Astrocyte (in vitro differentiated cells and primary cell): ENCODE results near the gene CEACAM5. TPM values are rescaled to one million over a fixed set of nuclear protein-coding genes. Genes with fewer than 3 reads are reported as not detected.
A peak's percentile ranks its signal among the peaks of the same experiment; 100 is the strongest.

Experiments
- DNase-seq: peaks from one replicate; pipeline ENCODE4 v3.0.0-alpha.2; 2010; ENCODE audit warnings: low read depth
- FAIRE-seq: peaks from 2 replicates; lab custom pipeline; 2011; peaks lifted over from hg19 to GRCh38; lab: Jason Lieb, UNC
- H2AFZ ChIP-seq: 2 replicates; pipeline ENCODE4 v1.6.0; 2012; ENCODE audit warnings: low read depth, low read length, inconsistent platforms
- H3K27ac ChIP-seq: 2 replicates; pipeline ENCODE4 v1.5.1; 2011; ENCODE audit warnings: low read depth, low read length, inconsistent platforms
- H3K27me3 ChIP-seq: 2 replicates; pipeline ENCODE4 v1.6.0; 2011; ENCODE audit warnings: low read length, inconsistent platforms; ENCODE audit not compliant: insufficient read depth
- H3K36me3 ChIP-seq: 2 replicates; pipeline ENCODE4 v1.5.1; 2011; ENCODE audit warnings: low read length, inconsistent platforms; ENCODE audit not compliant: insufficient read depth
- H3K4me1 ChIP-seq: 2 replicates; pipeline ENCODE4 v1.5.1; 2011; ENCODE audit warnings: low read length, inconsistent platforms; ENCODE audit not compliant: insufficient read depth
- H3K4me2 ChIP-seq: 2 replicates; pipeline ENCODE4 v1.6.0; 2012; ENCODE audit warnings: low read length, inconsistent platforms
- H3K4me3 ChIP-seq: 2 replicates; pipeline ENCODE4 v1.5.1; 2011; ENCODE audit warnings: low read depth, mild to moderate bottlenecking, low read length, inconsistent platforms; ENCODE audit not compliant: insufficient read depth
- H3K79me2 ChIP-seq: 2 replicates; pipeline ENCODE4 v1.6.0; 2012; ENCODE audit warnings: mild to moderate bottlenecking, low read length, inconsistent platforms; ENCODE audit not compliant: insufficient read depth
- H3K9ac ChIP-seq: 2 replicates; pipeline ENCODE4 v1.6.0; 2012; ENCODE audit warnings: mild to moderate bottlenecking, low read length, inconsistent platforms
- H3K9me3 ChIP-seq: 2 replicates; pipeline ENCODE4 v1.5.1; 2012; ENCODE audit warnings: low read depth, mild to moderate bottlenecking, low read length, inconsistent platforms; ENCODE audit not compliant: insufficient read depth
- H4K20me1 ChIP-seq: 2 replicates; pipeline ENCODE4 v1.6.0; 2012; ENCODE audit warnings: low read length, inconsistent platforms; ENCODE audit not compliant: insufficient read depth
- H3K27ac Mint-ChIP-seq: one replicate; pipeline ENCODE4 v1.8.0; 2021; ENCODE audit warnings: mild to moderate bottlenecking, mixed read lengths; ENCODE audit not compliant: unreplicated experiment
- H3K27me3 Mint-ChIP-seq: one replicate; pipeline ENCODE4 v1.8.0; 2021; ENCODE audit warnings: low read depth, mixed read lengths; ENCODE audit not compliant: unreplicated experiment
- H3K36me3 Mint-ChIP-seq: one replicate; pipeline ENCODE4 v1.8.0; 2021; ENCODE audit warnings: low read depth, mixed read lengths; ENCODE audit not compliant: unreplicated experiment
- H3K4me1 Mint-ChIP-seq: one replicate; pipeline ENCODE4 v1.8.0; 2021; ENCODE audit warnings: low read depth, mixed read lengths; ENCODE audit not compliant: unreplicated experiment
- H3K4me3 Mint-ChIP-seq: one replicate; pipeline ENCODE4 v1.8.0; 2021; ENCODE audit warnings: mild to moderate bottlenecking, moderate library complexity, mixed read lengths; ENCODE audit not compliant: unreplicated experiment
- H3K9me3 Mint-ChIP-seq: one replicate; pipeline ENCODE4 v1.8.0; 2021; ENCODE audit warnings: mild to moderate bottlenecking, mixed read lengths; ENCODE audit not compliant: unreplicated experiment
- EZH2 ChIP-seq: IDR thresholded peaks from 2 replicates; pipeline ENCODE4 v1.6.1; 2012; ENCODE audit warnings: mild to moderate bottlenecking, low read length, inconsistent platforms; ENCODE audit not compliant: insufficient read depth
- total RNA-seq: library from RNA; stranded (reverse); gene quantifications from 2 replicates; pipeline ENCODE4 v1.2.1, GENCODE V29; 2021
- TF ChIP-seq, protein P1 (sequence below): IDR thresholded peaks from 2 replicates; pipeline ENCODE4 v1.5.1; 2011; ENCODE audit warnings: low read depth, mild to moderate bottlenecking, inconsistent platforms, low read length, moderate library complexity; ENCODE audit not compliant: insufficient read depth

CEACAM5 gene
- total RNA-seq, 1 donor from 2014 or later: not detected

- H3K9me3 Mint-ChIP-seq: peaks cover 4% of the 10 kb centered on the region
- no peak overlapping the region for H2AFZ ChIP-seq
- TF ChIP-seq EZH2: no peak
- TF ChIP-seq, protein P1, sequence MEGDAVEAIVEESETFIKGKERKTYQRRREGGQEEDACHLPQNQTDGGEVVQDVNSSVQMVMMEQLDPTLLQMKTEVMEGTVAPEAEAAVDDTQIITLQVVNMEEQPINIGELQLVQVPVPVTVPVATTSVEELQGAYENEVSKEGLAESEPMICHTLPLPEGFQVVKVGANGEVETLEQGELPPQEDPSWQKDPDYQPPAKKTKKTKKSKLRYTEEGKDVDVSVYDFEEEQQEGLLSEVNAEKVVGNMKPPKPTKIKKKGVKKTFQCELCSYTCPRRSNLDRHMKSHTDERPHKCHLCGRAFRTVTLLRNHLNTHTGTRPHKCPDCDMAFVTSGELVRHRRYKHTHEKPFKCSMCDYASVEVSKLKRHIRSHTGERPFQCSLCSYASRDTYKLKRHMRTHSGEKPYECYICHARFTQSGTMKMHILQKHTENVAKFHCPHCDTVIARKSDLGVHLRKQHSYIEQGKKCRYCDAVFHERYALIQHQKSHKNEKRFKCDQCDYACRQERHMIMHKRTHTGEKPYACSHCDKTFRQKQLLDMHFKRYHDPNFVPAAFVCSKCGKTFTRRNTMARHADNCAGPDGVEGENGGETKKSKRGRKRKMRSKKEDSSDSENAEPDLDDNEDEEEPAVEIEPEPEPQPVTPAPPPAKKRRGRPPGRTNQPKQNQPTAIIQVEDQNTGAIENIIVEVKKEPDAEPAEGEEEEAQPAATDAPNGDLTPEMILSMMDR: no peak
- H3K27ac Mint-ChIP-seq: no peak overlapping the region
- H3K36me3 Mint-ChIP-seq: no peaks in the 10 kb centered on the region
- H3K4me3 ChIP-seq: no peak overlapping the region
- no peak overlapping the region for H3K9ac ChIP-seq
- no peak overlapping the region for H3K27ac ChIP-seq
- no peaks in the 10 kb centered on the region for H3K9me3 ChIP-seq
- no peak overlapping the region for H3K4me2 ChIP-seq
- no peak overlapping the region for H3K4me3 Mint-ChIP-seq
- H3K4me1 Mint-ChIP-seq: no peaks in the 10 kb centered on the region
- DNase-seq (no peak), FAIRE-seq (no peak)
- peaks cover 80% of the 10 kb centered on the region for H3K27me3 Mint-ChIP-seq
- no peaks in the 10 kb centered on the region for H3K27me3 ChIP-seq
- no peaks in the 10 kb centered on the region for H3K4me1 ChIP-seq
- H3K79me2 ChIP-seq: no peaks in the 10 kb centered on the region
- H3K36me3 ChIP-seq: no peaks in the 10 kb centered on the region
- no peaks in the 10 kb centered on the region for H4K20me1 ChIP-seq
These were observed 18.2 kb upstream of the CEACAM5 start for GRCh38 chr19:41689993-41690800.

- H3K27me3 Mint-ChIP-seq: peaks cover 79% of the 10 kb centered on the region
- H3K9me3 Mint-ChIP-seq: peaks cover 4% of the 10 kb centered on the region
- H3K36me3 ChIP-seq: no peaks in the 10 kb centered on the region
- H2AFZ ChIP-seq: no peak overlapping the region
- no peak for TF ChIP-seq EZH2
- TF ChIP-seq, protein P1: no peak
- no peak overlapping the region for H3K4me3 Mint-ChIP-seq
- no peak overlapping the region for H3K27ac ChIP-seq
- no peaks in the 10 kb centered on the region for H3K4me1 ChIP-seq
- H3K36me3 Mint-ChIP-seq: no peaks in the 10 kb centered on the region
- H3K4me3 ChIP-seq: no peak overlapping the region
- no peaks in the 10 kb centered on the region for H3K79me2 ChIP-seq
- DNase-seq (no peak), FAIRE-seq (no peak)
- no peak overlapping the region for H3K9ac ChIP-seq
- H4K20me1 ChIP-seq: no peaks in the 10 kb centered on the region
- H3K9me3 ChIP-seq: no peaks in the 10 kb centered on the region
- H3K4me2 ChIP-seq: no peak overlapping the region
- H3K27me3 ChIP-seq: no peaks in the 10 kb centered on the region
- H3K4me1 Mint-ChIP-seq: no peaks in the 10 kb centered on the region
- H3K27ac Mint-ChIP-seq: no peak overlapping the region
These were observed 17.7 kb upstream of the CEACAM5 start for GRCh38 chr19:41690801-41691065.

DNA sequence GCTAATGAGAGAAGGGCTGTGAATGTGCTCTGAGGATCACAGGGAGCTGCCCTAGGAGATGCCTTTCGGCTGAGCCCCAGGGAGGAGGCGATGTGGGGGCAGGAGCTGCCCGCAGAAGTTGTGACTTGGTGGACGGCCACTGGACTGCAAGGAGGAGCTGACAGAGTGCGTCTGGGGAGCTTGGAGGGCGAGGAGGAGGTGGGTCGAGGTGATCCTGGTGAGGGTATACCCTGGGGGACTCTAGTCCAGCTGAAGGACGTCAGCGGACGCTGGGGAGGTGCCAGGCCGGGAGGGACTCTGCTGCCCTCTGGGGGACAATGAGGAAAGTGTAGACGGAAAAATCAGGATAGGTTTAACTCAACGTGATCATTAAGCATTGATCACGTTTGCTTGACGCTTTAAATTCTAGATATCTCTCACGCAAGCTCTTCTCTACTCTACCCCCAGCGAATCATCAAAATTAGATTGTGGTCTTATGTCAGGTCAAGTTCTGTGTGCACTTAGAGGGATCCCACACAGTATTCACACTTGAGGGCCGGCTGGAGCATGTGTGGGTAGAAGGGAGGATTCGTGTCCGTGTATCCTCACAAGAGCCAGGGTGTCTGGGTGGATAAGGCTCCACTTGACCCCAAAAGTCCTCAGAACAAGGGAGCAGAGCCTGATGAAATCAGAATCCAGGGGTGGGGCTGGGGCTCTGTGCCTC, 17.0 kb upstream of the CEACAM5 start:
- Histone ChIP-seq H3K27ac (no peak overlapping the region), H3K9ac (no peak overlapping the region), H3K4me2 (no peak overlapping the region), H3K27me3 (no peaks in the 10 kb centered on the region), H4K20me1 (no peaks in the 10 kb centered on the region), H3K36me3 (no peaks in the 10 kb centered on the region), H3K79me2 (no peaks in the 10 kb centered on the region), H3K4me3 (no peak overlapping the region), H2AFZ (no peak overlapping the region), H3K4me1 (no peaks in the 10 kb centered on the region), H3K9me3 (no peaks in the 10 kb centered on the region)
- Mint-ChIP-seq H3K4me1 (no peaks in the 10 kb centered on the region), H3K4me3 (no peak overlapping the region), H3K36me3 (no peaks in the 10 kb centered on the region), H3K27me3 (peaks cover 77% of the 10 kb centered on the region), H3K9me3 (peaks cover 4% of the 10 kb centered on the region), H3K27ac (no peak overlapping the region)
- DNase-seq (no peak), FAIRE-seq (no peak)
- TF ChIP-seq, protein P1: peak; percentile 34
- TF ChIP-seq EZH2: no peak
